SK-N-SH (cell line): ENCODE measurements around the gene SSTR3.

Experiments used
- CTCF ChIP-seq: fragments of 200-600 bp; sonication (generic); IDR thresholded peaks from 2 replicates; pipeline ENCODE4 v1.6.1; 2017; ENCODE audit warnings: antibody characterized with exemption, mild to moderate bottlenecking, moderate library complexity
- FOXM1 ChIP-seq: IDR thresholded peaks from 2 replicates; pipeline ENCODE4 v1.4.0; 2012; ENCODE audit warnings: low read depth, mild to moderate bottlenecking
- GATA2 ChIP-seq: sonication (generic); formaldehyde crosslinking; IDR thresholded peaks from 2 replicates; pipeline ENCODE4 v1.5.0; 2020; ENCODE audit warnings: mild to moderate bottlenecking, missing genetic modification reagents
- SIN3A ChIP-seq: IDR thresholded peaks from 2 replicates; pipeline ENCODE4 v1.6.1; 2012; ENCODE audit warnings: low read depth, mild to moderate bottlenecking, low read length, moderate library complexity, borderline replicate concordance
- SMC3 ChIP-seq: IDR thresholded peaks from 2 replicates; pipeline ENCODE4 v1.6.1; 2012; ENCODE audit warnings: low read depth, low read length, improper control_type of control experiment

DNA sequence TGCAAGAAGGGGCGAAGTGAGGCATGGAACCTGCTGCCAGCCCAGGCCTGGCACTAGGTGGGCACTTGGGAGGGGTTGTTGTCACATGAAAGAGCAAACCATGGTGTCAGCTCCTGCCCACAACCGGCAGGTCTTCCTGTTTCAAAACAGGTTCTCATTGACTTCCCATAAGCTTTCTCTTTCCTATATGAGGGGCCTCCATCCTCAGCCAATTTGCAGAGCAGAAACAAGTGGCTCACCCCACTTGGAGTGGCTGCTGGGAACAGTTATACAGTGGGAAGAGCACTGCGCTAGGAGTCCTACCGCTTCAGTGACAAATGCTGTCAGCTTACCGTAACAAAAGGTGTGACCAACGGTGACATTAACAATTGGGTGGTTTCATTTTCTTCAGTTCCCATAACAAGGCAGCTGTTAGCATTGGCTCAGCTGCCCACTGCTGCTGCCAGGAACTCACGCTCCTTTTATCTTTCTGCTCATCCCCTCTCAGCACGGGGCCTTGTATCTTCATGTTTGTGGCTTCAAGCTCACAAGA, 10.2 kb upstream of the SSTR3 start:
- TF ChIP-seq GATA2 (CRISPR knock-in tag) (no peak), CTCF (no peak), FOXM1 (no peak), SIN3A (no peak), SMC3 (no peak)
